SW 1271 (cell line): Measurements from ENCODE around the gene FRAT2.
"Not testable (repeated sequence)": the region's sequence is repeated elsewhere in the genome, so short reads cannot be mapped to it uniquely, and the experiment has no call there.

ENCODE experiments used
- DNase-seq, 2 experiments: peaks; one replicate each; lab custom pipeline; 2025; lab: John Stamatoyannopoulos, UW

Gene FRAT2

DNA sequence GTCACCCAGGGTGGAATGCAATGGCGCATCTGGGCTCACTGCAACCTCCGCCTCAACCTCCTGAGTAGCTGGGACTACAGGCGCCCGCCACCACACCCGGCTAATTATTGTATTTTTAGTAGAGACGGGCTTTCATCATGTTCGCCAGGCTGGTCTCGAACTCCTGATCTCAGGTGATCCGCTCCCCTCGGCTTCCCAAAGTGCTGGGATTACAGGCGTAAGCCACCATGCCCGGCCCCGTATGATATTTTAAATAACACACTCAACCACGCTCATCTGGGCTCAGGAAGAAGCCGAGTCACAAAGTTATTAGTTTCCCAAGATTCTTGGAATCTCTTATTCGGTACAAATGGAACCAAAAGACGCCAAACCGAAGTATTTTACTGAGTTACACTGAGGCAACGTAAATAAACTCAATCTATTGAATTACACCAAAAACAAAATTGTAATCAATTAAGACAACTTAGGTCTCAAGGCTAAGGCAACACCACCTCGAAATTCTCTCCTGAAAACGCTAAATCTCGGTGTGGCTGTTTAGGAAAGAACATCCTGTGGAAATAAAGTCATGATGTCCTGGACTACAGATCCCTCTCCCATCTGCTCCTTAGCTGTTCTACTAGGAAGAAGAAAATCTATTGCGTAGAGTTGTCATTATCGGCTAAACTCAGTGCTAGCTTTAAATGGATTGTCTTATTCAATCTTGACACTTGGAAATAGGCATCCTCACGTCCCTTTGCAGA is 43.0 kb downstream of the FRAT2 start:
- no peak for DNase-seq

DNA sequence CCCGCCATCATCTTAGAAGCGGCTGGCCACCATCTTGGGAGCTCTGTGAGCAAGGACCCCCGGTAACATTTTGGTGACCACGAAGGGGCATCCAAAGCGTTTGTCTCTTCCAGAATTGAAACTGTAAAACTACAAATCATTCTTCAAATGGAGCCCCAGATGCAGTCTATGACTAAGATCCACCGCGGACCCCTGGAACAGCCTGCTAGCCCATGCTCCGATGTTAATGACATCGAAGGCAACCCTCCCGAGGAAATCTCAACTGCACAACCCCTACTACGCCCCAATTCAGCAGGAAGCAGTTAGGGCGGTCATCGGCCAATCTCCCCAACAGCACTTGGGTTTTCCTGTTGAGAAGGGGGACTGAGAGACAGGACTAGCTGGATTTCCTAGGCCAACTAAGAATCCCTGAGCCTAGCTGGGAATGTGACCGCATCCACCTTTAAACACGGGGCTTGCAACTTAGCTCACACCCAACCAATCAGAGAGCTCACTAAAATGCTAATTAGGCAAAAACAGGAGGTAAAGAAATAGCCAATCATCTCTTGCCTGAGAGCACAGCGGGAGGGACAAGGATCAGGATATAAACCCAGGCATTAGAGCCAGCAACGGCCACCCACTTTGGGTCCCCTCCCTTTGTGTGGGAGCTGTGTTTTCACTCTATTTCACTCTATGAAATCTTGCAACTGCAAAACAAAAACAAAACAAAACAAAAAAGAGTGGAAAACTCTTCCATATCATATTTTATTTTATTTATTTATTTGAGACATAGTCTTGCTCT is 43.8 kb downstream of the FRAT2 start:
- DNase-seq, result not testable (repeated sequence)

DNA sequence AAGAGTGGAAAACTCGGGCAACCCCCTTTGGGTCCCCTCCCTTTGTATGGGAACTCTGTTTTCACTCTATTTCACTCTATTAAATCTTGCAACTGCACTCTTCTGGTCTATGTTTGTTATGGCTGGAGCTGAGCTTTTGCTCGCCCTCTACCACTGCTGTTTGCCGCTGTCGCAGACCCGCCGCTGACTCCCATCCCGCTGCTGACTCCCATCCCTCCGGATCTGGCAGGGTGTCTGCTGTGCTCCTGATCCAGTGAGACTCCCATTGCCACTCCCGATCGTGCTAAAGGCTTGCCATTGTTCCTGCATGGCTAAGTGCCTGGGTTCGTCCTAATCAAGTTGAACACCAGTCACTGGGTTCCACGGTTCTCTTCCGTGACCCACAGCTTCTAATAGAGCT is 44.5 kb downstream of the FRAT2 start:
- not testable (repeated sequence) for DNase-seq
